NCI-H1092 (cell line): ENCODE results near the gene SKIDA1.

Experiments used
- DNase-seq: peaks from one replicate; lab custom pipeline; 2025; lab: John Stamatoyannopoulos, UW

Gene SKIDA1

GRCh38 chr10:21517134-21518031 lies 8.1 kb downstream of the SKIDA1 start:
- DNase-seq = no peak

- no peak for DNase-seq
Observed at GRCh38 chr10:21516242-21517131, 9.0 kb downstream of the SKIDA1 start.

- DNase-seq = no peak
Observed at GRCh38 chr10:21515361-21516241, 9.9 kb downstream of the SKIDA1 start.

DNA sequence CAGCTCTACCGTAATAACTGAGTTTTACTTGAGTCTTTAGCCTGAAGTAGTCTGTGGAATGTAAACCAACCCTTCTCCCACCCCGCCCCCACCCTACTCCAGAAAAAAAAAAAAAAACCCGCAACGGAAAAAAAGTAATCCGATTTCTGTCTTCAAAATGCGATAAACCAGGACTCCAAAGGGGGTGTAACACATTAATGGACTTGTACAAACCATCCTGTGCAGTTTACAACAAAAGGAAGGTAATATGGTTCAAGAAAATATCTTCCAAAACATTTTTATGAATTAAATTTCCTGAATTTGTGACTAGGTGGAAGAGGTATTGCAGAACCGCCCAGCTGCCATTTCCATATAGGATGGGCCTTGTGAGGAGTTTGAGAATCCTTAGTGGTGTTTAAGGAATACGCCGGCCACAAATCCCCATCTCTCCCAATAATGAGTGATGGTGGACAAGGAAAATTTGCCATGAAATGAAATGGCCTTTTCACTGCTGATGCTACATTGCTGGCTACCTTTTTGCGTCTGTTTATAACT lies 10.6 kb downstream of the SKIDA1 start:
- no peak for DNase-seq

GRCh38 chr10:21514129-21514817 lies 11.2 kb downstream of the SKIDA1 start:
- DNase-seq = no peak

DNA sequence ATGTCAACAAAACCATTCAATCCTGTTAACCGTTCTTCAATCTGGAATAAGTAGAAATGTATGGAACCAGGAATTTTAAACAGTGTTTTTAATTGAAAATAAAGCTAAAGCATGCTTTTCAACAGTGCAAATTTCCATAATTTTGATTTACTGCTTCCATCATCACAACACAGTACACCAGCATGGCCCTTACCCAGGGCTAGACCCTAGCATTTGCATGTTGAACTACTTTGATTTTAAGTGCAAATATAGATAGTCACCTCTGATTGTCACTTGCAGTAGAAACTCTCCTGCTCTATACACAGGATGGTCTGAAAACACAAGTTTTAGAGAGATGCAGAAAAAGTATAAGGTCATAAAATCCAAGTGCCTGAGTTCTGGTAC lies 12.1 kb downstream of the SKIDA1 start:
- DNase-seq = no peak

- no peak for DNase-seq
Observed at GRCh38 chr10:21512573-21513404, 12.7 kb downstream of the SKIDA1 start.

DNA sequence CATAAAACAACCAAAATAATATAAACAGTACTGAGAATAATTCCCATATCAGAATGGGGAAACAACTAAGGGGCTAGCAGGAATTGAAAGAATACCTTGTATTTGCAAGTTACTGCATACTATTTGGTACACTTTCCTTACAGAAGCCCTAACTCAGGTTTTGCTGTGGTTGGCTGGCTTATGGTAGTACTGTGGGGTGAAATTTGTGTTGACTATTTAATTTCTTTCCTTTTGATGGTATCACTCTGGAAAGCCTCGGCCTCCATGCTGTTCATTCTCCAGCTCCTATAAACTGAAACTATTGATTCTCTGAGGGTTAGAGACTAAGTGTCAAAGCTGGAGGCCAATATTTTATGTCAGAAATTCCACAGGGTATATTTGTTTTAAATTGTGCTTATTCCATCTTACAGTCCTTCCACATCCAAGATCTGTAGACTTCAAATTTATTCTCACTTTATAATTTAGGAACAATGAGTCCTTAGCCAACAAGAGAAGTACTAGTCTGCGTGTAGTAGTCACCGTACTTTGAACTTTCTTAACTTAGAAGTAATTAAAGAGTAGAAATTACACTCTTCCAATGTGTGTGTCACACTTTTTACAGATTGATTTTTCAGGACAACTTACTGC lies 13.4 kb downstream of the SKIDA1 start:
- DNase-seq = no peak

DNA sequence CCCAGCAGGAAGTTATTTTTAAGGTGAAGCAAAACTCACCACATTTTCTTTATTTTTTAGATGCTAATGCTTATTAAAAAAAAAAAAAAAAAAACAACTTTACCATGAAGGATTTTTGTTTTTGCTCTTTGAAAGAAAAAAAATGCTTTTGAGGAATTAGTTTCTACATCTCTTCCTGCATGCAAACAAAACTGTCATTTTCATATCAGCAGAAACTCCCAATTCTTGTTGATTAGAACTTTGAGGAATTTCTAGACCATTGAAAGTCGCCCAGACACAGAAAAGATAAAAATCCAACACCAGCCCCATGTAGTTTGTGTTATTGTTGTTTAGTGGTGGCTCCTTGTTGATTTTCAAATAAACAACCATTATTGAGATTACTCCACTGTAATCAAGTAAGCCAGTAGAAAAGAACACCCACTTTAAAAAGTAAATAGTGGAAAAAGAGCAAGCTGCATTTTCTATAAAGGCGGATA lies 14.3 kb downstream of the SKIDA1 start:
- DNase-seq = no peak

- no peak for DNase-seq
Observed at GRCh38 chr10:21510241-21511094, 15.0 kb downstream of the SKIDA1 start.

GRCh38 chr10:21509341-21510240 lies 15.9 kb downstream of the SKIDA1 start:
- DNase-seq = no peak

DNA sequence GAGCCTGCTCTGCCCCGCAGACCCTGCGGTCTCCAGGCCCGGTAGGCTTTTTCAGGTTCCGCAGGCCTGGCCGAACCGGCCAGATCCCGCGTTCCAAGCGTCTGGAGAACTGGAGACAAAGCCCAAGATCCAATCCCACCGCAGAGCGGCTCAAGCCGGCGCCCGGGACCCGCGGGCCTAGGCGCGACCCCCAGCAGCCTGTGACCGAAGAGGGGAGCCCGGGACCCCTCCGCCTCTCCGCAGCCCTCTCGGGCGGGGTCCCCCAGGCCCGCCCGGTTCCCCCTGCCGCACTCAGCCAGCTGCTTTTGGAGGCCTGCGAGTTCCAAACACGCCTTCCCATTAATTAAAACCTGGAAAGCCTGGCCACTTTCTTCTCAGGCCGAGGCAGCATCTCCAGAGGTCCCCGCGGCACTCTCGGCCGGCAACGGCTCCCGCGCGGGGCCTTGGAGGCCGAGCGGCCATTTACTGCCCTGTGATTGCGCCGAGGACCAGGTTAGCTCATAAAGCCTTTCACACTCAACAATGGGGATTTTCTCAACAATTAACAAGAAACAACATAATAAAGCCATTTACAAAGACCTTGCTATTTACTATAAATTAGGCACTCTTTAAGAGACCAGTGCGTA lies 16.7 kb downstream of the SKIDA1 start:
- no peak for DNase-seq

GRCh38 chr10:21507150-21507549 lies 18.3 kb downstream of the SKIDA1 start:
- DNase-seq = no peak

GRCh38 chr10:21506351-21506750 lies 19.1 kb downstream of the SKIDA1 start:
- no peak for DNase-seq

DNA sequence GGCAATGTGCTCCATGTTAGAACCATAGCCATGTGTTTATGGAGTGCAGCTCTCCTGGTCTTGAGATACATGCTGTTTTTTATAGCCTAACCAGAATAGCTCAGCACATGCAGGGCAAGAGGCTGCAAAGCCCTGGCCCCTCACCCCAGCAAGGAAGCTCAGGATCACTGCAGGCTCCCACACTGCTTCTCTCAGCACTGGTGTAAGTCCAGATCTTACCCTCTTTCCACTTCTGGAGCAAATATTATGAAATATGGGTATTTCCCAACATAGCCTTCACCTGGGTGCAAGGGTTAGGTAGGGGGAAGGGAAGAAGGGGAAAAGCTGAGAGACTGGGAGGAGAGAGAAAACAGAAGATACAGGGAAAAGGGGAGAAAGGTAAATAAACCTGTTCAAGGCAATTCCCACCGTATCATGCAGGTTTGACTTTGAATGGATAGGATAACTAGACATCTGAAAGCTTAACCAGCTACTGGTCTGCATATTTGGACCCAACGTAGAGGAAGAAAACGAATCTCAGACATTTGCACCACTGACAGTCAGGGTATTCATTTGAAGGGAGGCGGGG lies 19.7 kb downstream of the SKIDA1 start:
- DNase-seq = no peak

GRCh38 chr10:21503542-21503941 lies 21.9 kb downstream of the SKIDA1 start:
- DNase-seq = no peak

DNA sequence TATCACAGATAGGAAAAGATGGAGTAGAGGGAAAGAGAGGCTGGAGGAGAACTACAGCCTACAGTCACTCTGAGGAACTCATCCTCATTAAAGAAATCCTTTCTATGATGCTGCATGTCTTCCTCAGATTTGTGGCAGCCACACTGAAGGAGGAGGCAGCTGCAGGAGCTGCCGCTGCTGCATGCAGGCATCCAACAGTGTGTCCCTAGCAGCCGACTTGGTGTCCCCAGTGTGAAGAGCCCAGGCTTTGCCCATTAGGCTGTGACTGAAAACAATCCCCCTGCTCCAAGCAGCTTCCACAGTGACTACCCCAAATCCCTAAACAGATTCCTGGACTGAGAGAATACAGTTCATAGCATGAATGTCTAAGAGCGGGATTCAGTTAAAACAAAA lies 23.1 kb downstream of the SKIDA1 start:
- no peak for DNase-seq
